Activated CD8-positive, alpha-beta memory T cell treated with anti-CD3 and anti-CD28 coated beads for 48 hours (primary cell): ENCODE data around the gene MICOS13.

Experiments used
- DNase-seq, 3 experiments: peaks; one replicate each; pipeline ENCODE4 v3.0.0-alpha.2; 2020; ENCODE audit warnings: low read depth in 2 of 3, low spot score in 2 of 3

MICOS13 gene

DNA sequence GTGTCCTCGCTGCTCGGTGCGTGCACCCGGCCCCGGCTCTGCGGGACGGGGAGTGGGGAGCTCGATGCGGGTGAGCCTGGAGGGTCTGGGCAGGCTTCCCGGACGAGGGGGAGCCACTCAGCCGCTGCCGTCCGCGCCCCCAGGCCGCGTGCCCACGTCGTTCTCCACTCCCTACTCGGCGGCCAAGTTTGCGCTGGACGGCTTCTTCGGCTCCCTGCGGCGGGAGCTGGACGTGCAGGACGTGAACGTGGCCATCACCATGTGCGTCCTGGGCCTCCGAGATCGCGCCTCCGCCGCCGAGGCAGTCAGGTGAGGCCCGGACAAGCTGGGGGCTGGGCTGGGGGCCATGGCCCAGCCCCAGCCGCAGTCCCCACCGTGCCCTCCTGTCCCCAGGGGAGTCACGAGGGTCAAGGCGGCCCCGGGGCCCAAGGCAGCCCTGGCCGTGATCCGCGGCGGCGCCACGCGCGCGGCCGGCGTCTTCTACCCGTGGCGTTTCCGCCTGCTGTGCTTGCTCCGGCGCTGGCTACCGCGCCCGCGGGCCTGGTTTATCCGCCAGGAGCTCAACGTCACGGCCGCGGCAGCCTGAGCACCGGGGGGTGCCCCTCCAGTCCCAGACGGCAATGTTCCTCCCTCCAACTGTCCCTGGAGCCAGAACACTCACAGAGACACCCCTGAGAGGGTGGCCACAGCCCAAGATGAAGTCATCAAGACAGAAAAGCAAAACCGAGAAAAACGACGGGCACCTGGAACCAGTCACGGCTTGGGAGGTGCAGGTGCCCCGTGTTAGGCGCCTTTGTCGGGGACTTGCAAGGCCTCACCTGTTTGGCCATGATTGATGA is 7.3 kb upstream of the MICOS13 start:
- no peak for DNase-seq

GRCh38 chr19:5686647-5687359 is 6.5 kb upstream of the MICOS13 start:
- peak; percentile 98 to 100 (median 100) for DNase-seq

- DNase-seq: no peak
These were observed 6.0 kb upstream of the MICOS13 start for GRCh38 chr19:5686326-5686646.

- DNase-seq: no peak
These were observed 4.5 kb upstream of the MICOS13 start for GRCh38 chr19:5684694-5685430.

- DNase-seq: no peak
These were observed 3.0 kb upstream of the MICOS13 start for GRCh38 chr19:5683177-5683886.

GRCh38 chr19:5682107-5682482 is 1.8 kb upstream of the MICOS13 start:
- no peak for DNase-seq

GRCh38 chr19:5681391-5682106 is 1.2 kb upstream of the MICOS13 start:
- no peak for DNase-seq

- DNase-seq: no peak
These were observed 256 bp downstream of the MICOS13 start for GRCh38 chr19:5680084-5680436.

DNA sequence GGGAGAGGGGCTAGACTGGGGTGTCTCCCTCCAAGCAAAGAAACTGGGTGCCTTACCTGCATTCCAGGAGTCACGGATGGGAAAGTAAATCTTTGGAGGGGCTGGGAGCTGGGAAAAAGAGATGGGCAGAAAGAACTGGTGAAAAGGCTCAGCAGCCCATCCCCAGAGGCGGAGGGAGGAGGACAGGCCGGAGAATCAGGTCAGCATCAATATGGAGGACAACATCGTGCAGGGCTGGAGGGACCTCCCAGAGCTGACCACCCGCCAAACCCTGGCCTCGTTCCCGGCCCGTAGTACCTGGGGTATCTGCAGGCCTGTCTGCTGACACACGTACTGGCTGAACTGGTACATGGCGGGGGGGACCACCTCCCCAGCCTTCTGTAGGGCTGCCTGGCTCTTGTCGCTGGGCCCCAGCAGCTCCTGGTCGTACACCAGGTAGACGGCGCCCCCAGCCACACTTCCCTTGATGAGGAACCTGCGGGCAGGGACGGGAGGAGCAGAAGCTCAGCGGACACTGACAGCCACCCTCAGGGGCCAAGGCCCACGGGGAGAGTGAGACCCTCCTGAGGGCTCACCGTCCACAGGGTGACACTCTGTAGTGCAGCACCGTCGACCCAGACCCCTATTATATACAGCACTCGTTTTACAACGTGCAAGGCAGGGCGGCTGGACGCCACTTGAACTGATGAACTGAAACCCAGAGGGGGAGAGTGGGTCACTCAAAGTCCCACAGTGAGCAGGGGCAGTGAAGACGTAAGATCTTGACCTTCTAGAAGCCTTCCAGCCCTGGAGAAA is 830 bp downstream of the MICOS13 start:
- DNase-seq: no peak

- DNase-seq: no peak
These were observed 2.1 kb downstream of the MICOS13 start for GRCh38 chr19:5678071-5678718.

DNA sequence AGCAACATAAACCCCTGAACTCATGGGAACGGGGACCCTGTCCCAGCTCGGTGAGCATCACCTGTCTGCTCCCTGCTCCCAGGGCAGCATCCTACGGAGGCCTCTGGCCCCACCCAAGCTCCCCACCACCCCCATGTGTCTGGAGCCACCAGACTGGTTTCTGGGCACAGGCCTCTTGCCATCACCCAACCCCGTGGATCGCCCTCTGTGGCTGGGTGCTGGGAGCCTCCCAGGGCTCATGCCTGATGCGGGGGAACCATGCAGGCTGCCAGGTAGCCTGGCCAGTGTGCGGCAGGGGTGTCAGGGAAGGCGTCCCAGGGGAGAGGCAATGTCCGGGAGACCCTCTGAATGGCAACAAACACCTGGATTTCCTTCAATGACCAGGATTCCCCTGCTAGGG is 2.7 kb downstream of the MICOS13 start:
- DNase-seq: no peak

DNA sequence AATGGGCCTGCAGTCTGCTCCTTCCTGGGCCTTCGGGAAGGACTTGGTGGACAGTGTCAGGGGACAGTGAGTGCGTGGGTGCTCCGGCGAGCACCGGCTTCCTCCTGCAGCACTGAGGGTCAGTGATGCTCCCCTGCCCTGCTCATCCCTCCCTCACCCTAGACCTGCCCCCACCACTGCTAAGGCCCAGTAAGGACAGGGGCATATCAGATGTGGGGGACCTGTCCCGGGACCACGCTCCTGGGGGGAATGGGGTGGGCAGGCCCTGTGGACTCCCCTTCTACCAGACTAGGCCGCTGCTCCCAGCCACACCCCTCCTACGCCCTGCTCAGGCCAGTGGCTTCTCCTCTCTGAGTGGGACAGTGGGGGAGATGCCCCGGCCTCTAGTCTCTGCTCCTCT is 3.2 kb downstream of the MICOS13 start:
- no peak for DNase-seq

DNA sequence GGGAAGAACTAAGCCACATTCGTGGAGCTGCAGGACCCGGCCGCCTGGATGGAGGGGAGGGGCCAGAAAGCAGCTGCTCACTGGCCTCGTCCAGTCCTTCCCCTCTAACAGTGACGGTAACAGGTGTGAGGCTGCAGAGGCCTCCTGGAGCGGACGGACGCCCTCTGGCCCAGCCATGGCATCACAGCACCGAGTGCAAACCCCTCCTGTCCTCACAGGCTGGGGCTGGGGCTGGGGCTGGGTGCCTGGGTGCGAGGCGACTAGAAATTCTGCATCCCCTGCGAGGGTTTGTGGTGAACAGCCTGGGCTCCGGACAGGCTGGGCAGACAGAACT is 3.6 kb downstream of the MICOS13 start:
- DNase-seq: no peak

DNA sequence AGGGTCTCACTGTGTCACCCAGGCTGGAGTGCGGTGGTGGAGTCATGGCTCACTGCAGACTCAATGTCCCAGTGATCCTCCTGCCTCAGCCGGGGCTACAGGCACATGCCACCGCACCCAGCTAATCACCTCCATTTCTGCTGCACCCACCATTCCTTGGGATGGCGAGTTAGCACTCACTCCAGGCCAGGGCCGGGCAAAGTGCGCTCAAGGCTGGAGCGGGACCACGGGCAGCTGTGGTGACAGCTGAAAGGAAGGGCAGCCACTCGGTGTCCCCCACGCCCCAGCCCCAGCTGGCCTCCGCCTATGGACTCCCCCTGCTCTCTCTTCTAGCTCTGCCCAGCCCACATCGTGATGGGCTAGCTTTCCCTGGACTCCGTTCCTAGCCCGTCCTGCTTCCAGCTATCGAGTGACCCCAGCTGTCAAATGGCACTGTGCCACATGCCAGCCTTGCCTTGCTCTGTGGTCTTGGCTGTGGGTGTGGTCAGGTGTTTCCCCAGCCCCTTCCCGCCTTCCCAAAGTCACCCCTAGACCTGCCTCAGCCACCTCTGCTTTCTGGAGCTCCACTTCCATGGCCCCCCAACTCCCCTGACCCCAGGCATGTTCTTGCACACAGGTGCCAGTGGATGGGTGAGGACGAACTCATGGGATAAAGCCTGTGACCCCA is 4.1 kb downstream of the MICOS13 start:
- no peak for DNase-seq

- no peak for DNase-seq
These were observed 5.6 kb downstream of the MICOS13 start for GRCh38 chr19:5674714-5675113.

DNA sequence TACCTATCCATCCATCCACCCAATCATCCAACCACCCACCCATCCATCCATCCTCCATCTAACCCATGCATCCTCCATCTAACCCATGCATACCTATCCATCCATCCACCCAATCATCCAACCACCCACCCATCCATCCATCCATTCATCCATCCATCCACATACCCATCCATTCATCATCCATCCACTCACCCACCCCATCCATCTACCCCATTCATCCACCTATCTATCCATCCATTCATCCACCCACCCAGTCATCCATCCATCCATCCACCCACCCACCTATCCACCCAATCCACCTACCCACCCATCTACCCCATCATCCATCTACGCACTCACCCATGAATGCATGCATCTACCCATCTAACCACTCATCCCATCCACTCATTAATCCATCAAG is 6.6 kb downstream of the MICOS13 start:
- no peak for DNase-seq

DNA sequence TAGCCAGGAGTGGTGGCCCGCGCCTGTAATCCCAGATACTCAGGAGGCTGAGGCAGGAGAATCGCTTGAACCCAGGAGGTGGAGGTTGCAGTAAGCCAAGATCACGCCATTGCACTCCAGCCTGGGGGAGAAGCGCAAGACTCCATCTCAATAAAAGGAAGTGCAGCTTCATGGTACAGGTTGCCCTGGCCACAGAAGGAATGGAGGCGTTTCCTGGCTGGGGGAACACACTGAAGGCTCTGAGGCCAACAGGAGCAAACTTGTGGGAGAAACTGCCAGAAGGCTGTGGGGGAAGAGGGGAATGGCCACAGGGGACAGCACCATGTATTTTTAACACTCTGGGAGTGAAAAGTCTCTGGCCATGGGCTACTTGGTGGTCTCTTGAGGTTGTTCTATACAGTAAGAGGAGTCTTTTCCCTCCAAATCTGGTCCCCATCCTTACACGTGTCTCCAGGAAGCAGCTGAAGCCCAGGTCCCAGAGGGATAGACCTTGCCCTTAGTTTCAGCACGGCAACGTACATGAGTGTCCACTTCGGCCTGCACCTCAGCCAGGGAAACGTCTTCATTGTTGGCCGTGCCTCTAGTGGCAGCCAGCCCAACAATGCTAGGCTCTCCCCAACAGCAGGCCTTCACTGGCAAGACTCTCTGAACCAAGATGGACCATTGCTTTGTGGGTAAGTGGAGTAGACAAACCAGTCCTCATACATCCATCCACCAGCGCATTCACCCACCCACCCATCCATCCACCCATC is 7.4 kb downstream of the MICOS13 start:
- DNase-seq: no peak

DNA sequence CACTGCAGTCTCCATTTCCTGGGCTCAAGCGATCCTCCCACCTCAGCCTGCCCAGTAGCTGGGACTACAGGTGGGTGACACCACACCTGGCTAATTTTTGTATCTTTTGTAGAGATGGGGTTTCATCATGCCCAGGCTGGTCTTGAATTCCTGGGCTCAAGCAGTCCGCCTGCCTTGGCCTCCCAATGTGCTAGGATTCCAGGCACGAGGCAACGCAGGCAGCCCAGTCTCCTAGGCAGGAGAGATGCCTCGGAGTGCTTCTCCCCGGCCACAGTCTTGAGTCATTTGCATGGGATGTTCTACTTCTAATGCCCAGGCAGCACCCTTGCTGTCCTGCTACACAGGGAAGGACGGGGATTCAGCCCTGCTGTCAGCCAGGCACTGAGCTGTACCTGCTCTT is 8.7 kb downstream of the MICOS13 start:
- DNase-seq: no peak

- DNase-seq: no peak
These were observed 11.1 kb downstream of the MICOS13 start for GRCh38 chr19:5669212-5669611.
